ENCODE data around the gene CFAP299. TPM values are rescaled to one million over a fixed set of nuclear protein-coding genes. Genes with fewer than 3 reads are reported as not detected.
A peak's percentile ranks its signal among the peaks of the same experiment; 100 is the strongest.

The CFAP299 gene
- total RNA-seq, 1 donor: 12.7 TPM

DNA sequence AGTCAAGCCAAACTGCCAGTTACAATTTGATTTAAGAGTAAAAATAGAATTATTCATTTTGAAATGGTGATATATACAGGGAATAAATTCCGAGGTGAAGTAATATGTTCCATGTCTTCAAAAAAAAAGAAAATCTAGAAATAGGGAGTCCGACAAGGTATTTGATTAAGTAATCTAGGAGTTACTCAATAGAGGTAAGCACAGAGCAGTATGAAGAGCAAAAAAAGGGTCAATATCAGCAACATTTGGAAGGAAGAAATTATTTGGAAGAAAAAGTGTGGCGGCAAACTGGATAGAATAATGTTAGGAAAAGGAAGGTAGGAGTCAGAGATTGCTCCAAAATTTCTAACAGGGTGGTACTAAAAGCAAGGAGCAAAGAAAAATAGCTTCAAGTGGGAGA is 581.2 kb downstream of the CFAP299 start:
- no peak for DNase-seq (ENCODE audit: low read depth)
- TF ChIP-seq, protein P1, sequence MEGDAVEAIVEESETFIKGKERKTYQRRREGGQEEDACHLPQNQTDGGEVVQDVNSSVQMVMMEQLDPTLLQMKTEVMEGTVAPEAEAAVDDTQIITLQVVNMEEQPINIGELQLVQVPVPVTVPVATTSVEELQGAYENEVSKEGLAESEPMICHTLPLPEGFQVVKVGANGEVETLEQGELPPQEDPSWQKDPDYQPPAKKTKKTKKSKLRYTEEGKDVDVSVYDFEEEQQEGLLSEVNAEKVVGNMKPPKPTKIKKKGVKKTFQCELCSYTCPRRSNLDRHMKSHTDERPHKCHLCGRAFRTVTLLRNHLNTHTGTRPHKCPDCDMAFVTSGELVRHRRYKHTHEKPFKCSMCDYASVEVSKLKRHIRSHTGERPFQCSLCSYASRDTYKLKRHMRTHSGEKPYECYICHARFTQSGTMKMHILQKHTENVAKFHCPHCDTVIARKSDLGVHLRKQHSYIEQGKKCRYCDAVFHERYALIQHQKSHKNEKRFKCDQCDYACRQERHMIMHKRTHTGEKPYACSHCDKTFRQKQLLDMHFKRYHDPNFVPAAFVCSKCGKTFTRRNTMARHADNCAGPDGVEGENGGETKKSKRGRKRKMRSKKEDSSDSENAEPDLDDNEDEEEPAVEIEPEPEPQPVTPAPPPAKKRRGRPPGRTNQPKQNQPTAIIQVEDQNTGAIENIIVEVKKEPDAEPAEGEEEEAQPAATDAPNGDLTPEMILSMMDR (IDR thresholded peaks at IDR 0.05; ENCODE audit: insufficient read depth, low read length): no peak
- no peak overlapping the region for H3K4me3 ChIP-seq (ENCODE audit: low read depth, low read length)

DNA sequence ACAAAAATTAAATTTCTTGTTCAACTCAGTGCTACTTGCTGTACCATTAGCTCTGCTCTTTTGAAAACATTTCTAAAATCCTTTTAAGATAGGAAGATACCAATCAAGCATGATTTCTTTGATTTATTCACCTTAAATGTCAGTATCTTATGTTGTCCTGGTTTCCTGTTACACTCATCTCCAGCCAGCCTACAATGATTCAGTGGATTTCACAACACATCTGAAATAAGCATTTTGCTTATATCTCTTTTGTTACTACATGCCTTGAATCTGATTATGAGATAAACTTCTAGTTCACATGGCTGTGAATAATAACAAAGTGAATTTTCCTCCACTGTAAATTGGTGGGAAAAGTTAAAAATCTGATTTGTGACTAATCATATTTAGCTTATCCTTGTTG is 582.5 kb downstream of the CFAP299 start:
- DNase-seq (ENCODE audit: low read depth): peak; percentile 54
- TF ChIP-seq, protein P1 (IDR thresholded peaks at IDR 0.05; ENCODE audit: insufficient read depth, low read length): no peak

DNA sequence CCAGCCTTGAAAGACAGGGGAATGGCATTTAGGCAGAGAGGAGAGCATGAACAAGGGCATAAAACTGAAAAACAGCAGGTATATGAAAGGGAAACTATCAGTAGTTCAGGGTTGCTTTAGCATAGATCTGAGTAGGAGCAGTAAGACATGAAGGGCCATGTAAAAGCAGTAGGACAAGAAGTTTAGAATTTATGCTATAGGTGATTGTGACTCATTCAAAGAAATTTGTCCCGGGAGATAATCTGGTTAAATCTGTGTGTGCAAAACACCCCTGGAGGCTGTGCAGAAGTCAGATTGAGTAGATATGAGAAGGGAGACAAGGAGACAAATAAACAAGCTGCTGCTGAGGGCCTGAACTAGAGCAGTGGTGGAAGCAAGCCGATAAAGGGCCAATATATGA is 585.9 kb downstream of the CFAP299 start:
- no peak overlapping the region for H3K4me3 ChIP-seq (ENCODE audit: low read depth, low read length)
- TF ChIP-seq, protein P1 (IDR thresholded peaks at IDR 0.05; ENCODE audit: insufficient read depth, low read length): no peak
- DNase-seq (ENCODE audit: low read depth): no peak

More for the DNA sequence above, 582.5 kb downstream of the CFAP299 start:
- no peak overlapping the region for H3K4me3 ChIP-seq (ENCODE audit: low read depth, low read length)

DNA sequence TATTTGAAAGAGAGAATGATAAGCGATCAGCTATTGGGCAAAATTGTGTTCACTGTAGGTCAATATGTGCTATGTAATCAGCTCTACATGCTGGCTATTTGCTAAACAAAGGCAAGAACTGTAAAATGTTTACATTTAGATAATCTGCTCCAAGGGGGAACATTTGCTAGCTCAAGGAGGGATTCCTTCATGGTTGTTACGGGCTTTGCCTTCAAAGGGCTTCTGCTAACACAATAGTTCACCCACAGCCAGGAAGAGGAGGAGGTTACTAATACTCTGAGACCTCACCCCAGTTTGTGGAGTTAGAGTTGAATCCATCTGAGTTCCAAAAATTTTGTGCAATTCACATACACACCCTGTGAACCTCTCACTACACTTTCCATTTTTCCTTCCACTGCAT is 587.4 kb downstream of the CFAP299 start:
- TF ChIP-seq, protein P1 (IDR thresholded peaks at IDR 0.05; ENCODE audit: insufficient read depth, low read length): no peak
- H3K4me3 ChIP-seq (ENCODE audit: low read depth, low read length): no peak overlapping the region
- DNase-seq (ENCODE audit: low read depth): no peak

DNA sequence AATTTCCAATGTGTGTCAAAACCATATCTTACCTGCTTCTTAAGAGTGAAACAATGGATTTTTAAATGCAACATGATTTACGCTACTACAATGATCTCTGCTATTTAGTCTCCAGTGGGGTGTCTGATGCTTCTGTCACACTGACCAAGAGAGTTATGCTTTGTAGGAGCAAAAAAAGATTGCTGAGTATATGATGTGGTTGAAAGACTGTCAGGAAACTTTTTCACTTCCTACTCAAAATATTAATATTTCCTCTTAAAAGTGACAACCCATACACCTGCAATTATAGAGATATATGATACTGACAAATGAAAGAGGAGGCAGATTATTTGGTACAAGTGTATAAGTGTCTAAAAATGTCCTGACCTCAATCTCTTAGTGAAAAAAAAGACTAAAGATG is 589.8 kb downstream of the CFAP299 start:
- TF ChIP-seq, protein P1 (IDR thresholded peaks at IDR 0.05; ENCODE audit: insufficient read depth, low read length): no peak
- H3K4me3 ChIP-seq (ENCODE audit: low read depth, low read length): no peak overlapping the region
- no peak for DNase-seq (ENCODE audit: low read depth)

DNA sequence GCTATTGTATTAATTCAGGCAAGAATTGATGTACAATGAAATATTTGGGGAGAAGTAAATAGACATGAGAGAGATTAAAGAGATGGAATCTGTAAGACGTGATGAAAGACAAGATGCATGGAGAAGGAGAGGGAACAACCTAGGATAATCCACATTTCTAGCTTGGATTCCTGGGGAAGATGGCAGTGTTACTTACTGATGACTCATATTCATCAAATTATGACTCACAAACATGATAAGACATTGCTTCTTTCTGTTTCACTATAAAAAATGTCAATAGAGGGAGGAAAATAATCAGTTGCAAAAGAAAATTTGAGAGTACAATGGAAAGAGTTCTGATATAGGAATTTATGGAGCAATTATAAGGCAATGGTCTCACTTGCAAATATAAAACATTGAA is 590.9 kb downstream of the CFAP299 start:
- peak; percentile 21 for DNase-seq (ENCODE audit: low read depth)
- no peak overlapping the region for H3K4me3 ChIP-seq (ENCODE audit: low read depth, low read length)
- TF ChIP-seq, protein P1 (IDR thresholded peaks at IDR 0.05; ENCODE audit: insufficient read depth, low read length): no peak

DNA sequence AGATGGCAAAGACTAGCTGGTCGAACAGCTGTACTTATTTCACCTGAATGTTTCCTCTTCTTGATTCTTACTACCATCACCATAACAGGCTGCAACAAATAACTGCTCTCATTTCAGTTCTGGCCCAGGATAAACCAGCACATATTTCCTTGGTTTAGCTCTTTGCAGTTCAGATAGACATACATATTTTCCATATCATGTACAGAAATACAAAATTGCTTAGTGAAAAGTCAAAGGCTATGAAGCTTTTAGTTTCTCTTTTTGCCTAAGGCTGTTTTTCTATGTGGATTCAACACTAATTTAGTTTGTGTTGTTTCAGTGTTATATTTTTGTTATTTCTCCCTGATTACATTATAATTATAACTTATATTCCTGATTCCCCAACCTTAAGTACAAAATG is 591.4 kb downstream of the CFAP299 start:
- H3K4me3 ChIP-seq (ENCODE audit: low read depth, low read length): no peak overlapping the region
- TF ChIP-seq, protein P1 (IDR thresholded peaks at IDR 0.05; ENCODE audit: insufficient read depth, low read length): no peak
- DNase-seq (ENCODE audit: low read depth): no peak
